K562 (cell line): ENCODE data around the gene BZW1. TPM values are rescaled to one million over a fixed set of nuclear protein-coding genes. Genes with fewer than 3 reads are reported as not detected.

Experiments
- C11orf30 ChIP-seq: fragments of 450-650 bp; IDR thresholded peaks from 2 replicates; pipeline ENCODE4 v1.6.1; 2016; ENCODE audit warnings: low read depth, mild to moderate bottlenecking
- CBX1 ChIP-seq: sonication (generic); IDR thresholded peaks from 2 replicates; pipeline ENCODE4 v1.6.1; 2016; ENCODE audit warnings: antibody characterized with exemption, low read depth, mild to moderate bottlenecking
- CEBPB ChIP-seq: fragments of 450-650 bp; IDR thresholded peaks from 2 replicates; pipeline ENCODE4 v1.6.1; 2016; ENCODE audit warnings: missing genetic modification characterization, missing compliant biosample characterization
- CHD7 ChIP-seq: fragments of 200-600 bp; sonication (generic); IDR thresholded peaks from one replicate; pipeline ENCODE4 v1.6.1; 2012; ENCODE audit warnings: mild to moderate bottlenecking, low read depth, low read length, inconsistent platforms
- GMEB1 ChIP-seq: fragments of 250-450 bp; sonication (Bioruptor Pico); IDR thresholded peaks from 2 replicates; pipeline ENCODE4 v1.4.0; 2020; ENCODE audit warnings: mild to moderate bottlenecking
- POLR3G ChIP-seq: IDR thresholded peaks from 2 replicates; pipeline ENCODE4 v1.6.1; 2011; ENCODE audit not compliant: insufficient read length, insufficient replicate concordance; ENCODE audit errors: extremely low read depth
- SMARCA4 ChIP-seq: fragments of 450-650 bp; IDR thresholded peaks from 2 replicates; pipeline ENCODE4 v1.6.1; 2016
- TBL1XR1 ChIP-seq, 2 experiments: IDR thresholded peaks; 2 replicates each; pipeline ENCODE4 v1.6.1; 2012; ENCODE audit warnings: improper control_type of control experiment in 2 of 2, low read length in 2 of 2, mild to moderate bottlenecking in 1 of 2
- TCF7 ChIP-seq: sonication (generic); IDR thresholded peaks from 2 replicates; pipeline ENCODE4 v1.6.1; 2016; ENCODE audit warnings: antibody characterized with exemption, borderline replicate concordance
- ZBTB43 ChIP-seq: sonication (generic); formaldehyde crosslinking; IDR thresholded peaks from 2 replicates; pipeline ENCODE4 v1.8.0; 2023; ENCODE audit warnings: mild to moderate bottlenecking, missing genetic modification reagents
- ZNF24 ChIP-seq: fragments of 450-650 bp; IDR thresholded peaks from 2 replicates; pipeline ENCODE4 v1.6.1; 2016
- ZNF511 ChIP-seq: sonication (generic); formaldehyde crosslinking; IDR thresholded peaks from 2 replicates; pipeline ENCODE4 v1.8.0; 2022; ENCODE audit warnings: mild to moderate bottlenecking, missing genetic modification reagents
- ZNF75A ChIP-seq: fragments of 450-650 bp; formaldehyde crosslinking; IDR thresholded peaks from 2 replicates; pipeline ENCODE4 v1.4.0; 2020; ENCODE audit warnings: mild to moderate bottlenecking
- polyA plus RNA-seq, 8 experiments: library from polyadenylated mRNA; depleted of rRNA in 4 of 8; stranded (reverse) in 5 of 8; unstranded in 3 of 8; fragments of >200 nt; fragmentation: Nextera tagmentation in 2 of 8; fragmentation: Illumina TruSeq in 1 of 8; extraction: Ambion mirVana in 2 of 8; extraction: Trizol in 1 of 8; gene quantifications; 2 replicates each; pipeline versions ENCODE4 v1.2.1 to v1.2.3, GENCODE V29; 2011 to 2014; ENCODE audit warnings: inconsistent platforms in 1 of 8, missing spikeins in 1 of 8
- total RNA-seq, 7 experiments: library from RNA; depleted of rRNA in 6 of 7; stranded (reverse); fragments of >200 nt in 6 of 7; fragmentation: Illumina TruSeq in 2 of 7; extraction: Trizol in 2 of 7; gene quantifications; 2 replicates each; pipeline versions ENCODE4 v1.2.1 to v1.2.3, GENCODE V29; 2011 to 2021; ENCODE audit warnings: low replicate concordance in 1 of 7

BZW1 gene
- total and polyA plus RNA-seq, 9 of the 15 experiments (the other 6 are each of a cell fraction or from before 2014, with no cell fraction given) = 110 to 244 (median 198) TPM

- TF ChIP-seq ZNF511 (CRISPR knock-in tag) = peak; percentile 87
- TF ChIP-seq ZBTB43 (CRISPR knock-in tag) = 0 out of 2 replicates have a peak, but pooled peaks have one; percentile 15
- TF ChIP-seq ZNF75A = no peak
- no peak for TF ChIP-seq ZNF24
- 0 out of 2 replicates have a peak, but pooled peaks have one; percentile 8 for TF ChIP-seq CEBPB (tag)
- no peak for TF ChIP-seq POLR3G
- peak; percentile 80; the same call in 1 of the 2 replicates for TF ChIP-seq CBX1
- TF ChIP-seq SMARCA4 = no peak
- no peak for TF ChIP-seq CHD7
- TF ChIP-seq TBL1XR1 (IDR thresholded peaks at IDR 0.05; ENCODE audit: low read length in 2 of 2) = peak in 1 of 2 experiments; percentile 63; a peak in 1 of 4 replicates
- TF ChIP-seq GMEB1 (CRISPR knock-in tag) = peak; percentile 51
- TF ChIP-seq C11orf30 = peak; percentile 60
- no peak for TF ChIP-seq TCF7
These were observed 52.7 kb downstream of the BZW1 start, which contains the start of gene CLK1 (continued) for GRCh38 chr2:200864176-200865034.
